Transverse colon (tissue), 4 donors: ENCODE measurements around the gene PUDP. TPM values are rescaled to one million over a fixed set of nuclear protein-coding genes. Genes with fewer than 3 reads are reported as not detected.

Experiments
- DNase-seq: peaks from one replicate; pipeline ENCODE4 v3.0.0-alpha.2; 2019
- H3K27ac ChIP-seq, 4 donors: fragments of 200-600 bp; sonication (generic); 2 replicates each; pipeline ENCODE4 v1.5.1; 2016 to 2018; ENCODE audit warnings: inconsistent platforms in 4 of 4
- H3K27me3 ChIP-seq: fragments of 200-600 bp; sonication (generic); 2 replicates; pipeline ENCODE4 v1.5.1; 2017; ENCODE audit warnings: inconsistent platforms
- H3K36me3 ChIP-seq, 4 donors: fragments of 200-600 bp; sonication (generic); 2 replicates each; pipeline ENCODE4 v1.5.1; 2017 to 2019; ENCODE audit warnings: inconsistent platforms in 4 of 4
- H3K4me1 ChIP-seq, 4 donors: fragments of 200-600 bp; sonication (generic); 2 replicates each; pipeline ENCODE4 v1.5.1; 2017 to 2020; ENCODE audit warnings: inconsistent platforms in 4 of 4
- H3K4me3 ChIP-seq, 4 donors: fragments of 200-600 bp; sonication (generic); 1 replicate in 1 of 4; 2 replicates in 3 of 4; pipeline versions ENCODE4 v1.5.1 to v1.6.1; 2017 to 2019; ENCODE audit warnings: inconsistent platforms in 4 of 4
- H3K9me3 ChIP-seq, 2 donors: fragments of 200-600 bp; sonication (generic); 2 replicates each; pipeline ENCODE4 v1.5.1; 2017 to 2019; ENCODE audit warnings: inconsistent platforms in 2 of 2
- CTCF ChIP-seq, 5 experiments: fragments of 200-600 bp in 3 of 5; fragments of 450-650 bp in 2 of 5; sonication (generic) in 3 of 5; IDR thresholded peaks; 1 replicate in 2 of 5; 2 replicates in 3 of 5; pipeline ENCODE4 v1.5.1; 2016 to 2017; ENCODE audit warnings: antibody characterized with exemption in 5 of 5, inconsistent platforms in 3 of 5, mild to moderate bottlenecking in 2 of 5, moderate library complexity in 1 of 5
- EP300 ChIP-seq: sonication (generic); formaldehyde crosslinking; IDR thresholded peaks from one replicate; pipeline ENCODE4 v1.6.1; 2017; ENCODE audit warnings: antibody characterized with exemption, low read depth
- POLR2A ChIP-seq: fragments of 450-650 bp; IDR thresholded peaks from one replicate; pipeline ENCODE4 v1.6.1; 2016; ENCODE audit warnings: antibody characterized with exemption, mild to moderate bottlenecking, moderate library complexity
- POLR2AphosphoS5 ChIP-seq, 3 donors: sonication (generic); formaldehyde crosslinking; IDR thresholded peaks; one replicate each; pipeline ENCODE4 v1.6.1; 2016; ENCODE audit warnings: antibody characterized with exemption in 3 of 3
- WGBS, 2 donors: methylation state at CpG; one replicate each; pipeline ENCODE4 v1.1.5; 2018; ENCODE audit warnings: low coverage in 1 of 2; 5-methylcytosine and 5-hydroxymethylcytosine counted together
- in situ Hi-C, 4 donors: fragments of 200-750 bp; cut with MboI; loops; one replicate each; pipeline versions ENCODE4 v1.15.0 to v1.15.1; 2017; ENCODE audit warnings: low sequenced_read_pairs in 3 of 4, low pct_ligation_motif_present in 1 of 4, low pct_unique_long_range_greater_than_20kb in 1 of 4
- intact Hi-C: fragments of 100-400 bp; cut with DNase I; formaldehyde crosslinking; loops from one replicate; pipeline ENCODE4 v1.15.1; 2023; ENCODE audit warnings: low total_unique reads
- total RNA-seq, 4 donors: library from RNA; depleted of rRNA; stranded (reverse); fragments of >200 nt; gene quantifications; one replicate each; pipeline ENCODE4 v1.1.0, GENCODE V29; 2016

PUDP gene
- total RNA-seq, 4 donors from 2014 or later: 3.7 to 31.9 (median 23.3) TPM

GRCh38 chrX:7084841-7085240 is 63.1 kb downstream of the PUDP start:
- Histone ChIP-seq H3K4me3 (no peak overlapping the region), H3K27me3 (no peaks in the 10 kb centered on the region), H3K36me3 (no peaks in the 10 kb centered on the region), H3K27ac (no peak overlapping the region), H3K9me3 (no peaks in the 10 kb centered on the region), H3K4me1 (no peaks in the 10 kb centered on the region)
- in situ Hi-C loops (no loop called here), intact Hi-C loops (no loop called here)
- no peak for TF ChIP-seq EP300
- no peak for TF ChIP-seq POLR2AphosphoS5 (IDR thresholded peaks at IDR 0.05)
- TF ChIP-seq POLR2A: no peak
- no peak for TF ChIP-seq CTCF (IDR thresholded peaks at IDR 0.05)
- 94 to 100% methylated on average over 1 to 10 of the region's 10 CpGs for WGBS, 2 donors
- no peak for DNase-seq

- Histone ChIP-seq H3K27ac (no peak overlapping the region), H3K9me3 (no peaks in the 10 kb centered on the region), H3K4me3 (no peak overlapping the region), H3K4me1 (no peaks in the 10 kb centered on the region), H3K27me3 (no peaks in the 10 kb centered on the region), H3K36me3 (no peaks in the 10 kb centered on the region)
- in situ Hi-C loops (no loop called here), intact Hi-C loops (no loop called here)
- no peak for TF ChIP-seq POLR2A
- no peak for TF ChIP-seq CTCF (IDR thresholded peaks at IDR 0.05)
- TF ChIP-seq POLR2AphosphoS5 (IDR thresholded peaks at IDR 0.05): no peak
- TF ChIP-seq EP300: no peak
- 64 to 80% methylated on average over 1 to 21 of the region's 21 CpGs for WGBS, 2 donors
- DNase-seq: peak; percentile 38
Measured at GRCh38 chrX:7083468-7084396, 64.2 kb downstream of the PUDP start.

GRCh38 chrX:7083021-7083420 is 64.9 kb downstream of the PUDP start:
- H3K36me3 ChIP-seq: no peaks in the 10 kb centered on the region
- H3K4me1 ChIP-seq: no peaks in the 10 kb centered on the region
- TF ChIP-seq POLR2AphosphoS5 (IDR thresholded peaks at IDR 0.05) (no peak), EP300 (no peak), CTCF (IDR thresholded peaks at IDR 0.05) (no peak), POLR2A (no peak)
- H3K9me3 ChIP-seq: no peaks in the 10 kb centered on the region
- in situ Hi-C loops: no loop called here
- no peak overlapping the region for H3K27ac ChIP-seq
- no peaks in the 10 kb centered on the region for H3K27me3 ChIP-seq
- 83% methylated on average over 1 of the region's 1 CpG; no CpG with 5 or more reads in 1 of the 2 donors for WGBS, 2 donors
- H3K4me3 ChIP-seq: no peak overlapping the region
- intact Hi-C loops: no loop called here
- no peak for DNase-seq

- intact Hi-C loops: no loop called here
- no peaks in the 10 kb centered on the region for H3K36me3 ChIP-seq
- no peak overlapping the region for H3K4me3 ChIP-seq
- in situ Hi-C loops: no loop called here
- no peak for TF ChIP-seq POLR2AphosphoS5 (IDR thresholded peaks at IDR 0.05)
- TF ChIP-seq POLR2A: no peak
- TF ChIP-seq CTCF (IDR thresholded peaks at IDR 0.05): no peak
- no peak for TF ChIP-seq EP300
- H3K4me1 ChIP-seq: no peaks in the 10 kb centered on the region
- H3K27me3 ChIP-seq: no peaks in the 10 kb centered on the region
- 80% methylated on average over 5 of the region's 5 CpGs; no CpG with 5 or more reads in 1 of the 2 donors for WGBS, 2 donors
- no peak for DNase-seq
- no peak overlapping the region for H3K27ac ChIP-seq
- H3K9me3 ChIP-seq: no peaks in the 10 kb centered on the region
Measured at GRCh38 chrX:7082556-7082955, 65.4 kb downstream of the PUDP start.
